GM23248 (cell line): ENCODE data around the gene GTF2H3.

Experiments used
- EZH2 ChIP-seq: fragments of 200-600 bp; sonication (generic); IDR thresholded peaks from 2 replicates; pipeline ENCODE4 v1.6.1; 2018; ENCODE audit warnings: antibody characterized with exemption, mild to moderate bottlenecking; ENCODE audit not compliant: insufficient read depth, poor library complexity, severe bottlenecking
- EZH2phosphoT487 ChIP-seq: fragments of 200-600 bp; sonication (generic); IDR thresholded peaks from 2 replicates; pipeline ENCODE4 v1.6.1; 2018; ENCODE audit warnings: antibody characterized with exemption, moderate library complexity, mild to moderate bottlenecking, low read depth; ENCODE audit not compliant: insufficient read depth

DNA sequence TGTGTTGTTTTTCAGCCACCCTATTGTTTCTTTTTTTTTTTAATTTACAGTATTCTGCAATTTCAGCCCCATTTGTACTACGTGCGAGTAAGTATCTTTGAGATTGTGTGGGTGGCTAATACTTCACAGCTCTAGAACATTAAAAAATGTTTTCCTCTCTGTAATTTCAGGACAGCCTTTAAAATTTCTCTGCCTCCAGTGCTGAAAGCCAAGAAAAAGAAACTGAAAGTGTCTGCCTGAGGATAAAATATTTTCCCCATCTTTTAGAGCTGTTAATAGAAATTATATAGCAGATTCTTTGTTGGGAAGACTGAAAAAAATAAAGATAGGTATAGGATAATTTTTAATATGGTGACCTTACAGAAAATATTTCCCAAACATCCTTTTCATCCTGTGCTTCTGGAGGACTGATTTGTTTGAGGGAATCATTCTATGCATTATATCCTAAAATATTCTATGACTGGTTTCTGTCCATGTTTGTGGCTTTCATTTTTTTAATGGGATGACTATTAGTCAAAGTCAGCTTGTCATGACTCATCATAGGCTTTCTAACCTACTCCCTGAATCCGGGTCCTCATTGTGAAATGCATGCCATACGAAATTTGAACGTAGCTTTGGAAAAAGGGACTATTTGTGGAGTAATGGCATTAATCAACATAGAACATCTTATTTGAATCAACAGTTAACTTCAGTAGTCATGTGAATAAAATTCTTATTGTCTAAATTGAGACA, 26.5 kb downstream of the GTF2H3 start:
- TF ChIP-seq EZH2phosphoT487 (no peak), EZH2 (no peak)
